GM21723 (cell line): ENCODE measurements around the gene CYP2D6.
"Not testable (repeated sequence)": the region's sequence is repeated elsewhere in the genome, so short reads cannot be mapped to it uniquely, and the experiment has no call there.

Experiments
- ATAC-seq: cut with Tn5 transposase; IDR thresholded peaks from one replicate; pipeline ENCODE4 v1.9.1; 2021; ENCODE audit warnings: mild to moderate bottlenecking, moderate library complexity; ENCODE audit not compliant: unreplicated experiment

The CYP2D6 gene

DNA sequence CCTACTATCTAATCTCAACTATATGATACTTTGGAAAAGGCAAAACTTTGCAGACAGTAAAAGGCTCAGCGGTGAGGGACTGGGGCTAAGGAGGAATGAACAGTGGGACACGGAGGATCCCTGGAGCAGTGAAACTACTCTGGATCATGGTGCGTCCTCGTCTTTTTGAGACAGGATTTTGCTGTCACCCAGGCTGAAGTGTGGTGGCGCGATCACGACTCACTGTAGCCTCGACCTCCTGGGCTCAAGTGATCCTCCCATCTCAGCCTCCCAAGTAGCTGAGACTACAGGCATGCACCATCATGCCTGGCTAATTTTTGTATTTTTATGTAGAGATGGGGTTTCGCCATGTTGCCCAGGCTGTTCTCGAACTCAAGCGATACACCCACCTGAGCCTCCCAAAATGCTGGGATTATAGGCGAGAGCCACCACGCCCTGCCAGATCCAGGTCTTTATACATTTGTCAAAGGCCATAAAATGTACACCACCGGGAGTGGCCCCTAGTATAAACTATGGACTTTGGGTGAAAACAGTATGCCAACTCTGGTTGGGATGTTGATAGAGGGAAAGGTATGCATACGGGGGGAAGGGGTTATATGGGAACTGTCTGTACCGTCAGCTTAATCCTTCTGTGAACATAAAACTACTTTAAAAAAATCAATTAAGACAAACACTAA lies 28.0 kb upstream of the CYP2D6 start:
- no peak for ATAC-seq

DNA sequence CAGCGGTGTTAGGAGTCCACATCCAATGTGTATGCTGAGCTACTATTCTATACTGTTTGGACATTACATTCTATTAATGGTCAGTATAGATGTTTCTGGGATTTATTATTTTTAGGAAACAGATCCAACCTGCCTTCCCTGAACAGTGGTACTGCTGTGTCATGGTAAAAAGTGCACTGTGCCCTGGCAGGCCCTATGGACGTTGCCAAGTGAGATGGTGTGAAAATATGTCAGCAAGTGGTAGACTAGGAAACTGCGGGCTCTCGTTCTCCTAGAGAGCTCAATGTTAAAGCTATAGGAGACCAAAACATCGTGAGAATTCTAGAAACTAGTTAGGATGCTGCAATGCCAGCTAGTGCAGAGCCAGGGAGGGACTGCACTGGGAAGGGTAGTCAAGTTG lies 26.0 kb upstream of the CYP2D6 start:
- ATAC-seq = no peak

DNA sequence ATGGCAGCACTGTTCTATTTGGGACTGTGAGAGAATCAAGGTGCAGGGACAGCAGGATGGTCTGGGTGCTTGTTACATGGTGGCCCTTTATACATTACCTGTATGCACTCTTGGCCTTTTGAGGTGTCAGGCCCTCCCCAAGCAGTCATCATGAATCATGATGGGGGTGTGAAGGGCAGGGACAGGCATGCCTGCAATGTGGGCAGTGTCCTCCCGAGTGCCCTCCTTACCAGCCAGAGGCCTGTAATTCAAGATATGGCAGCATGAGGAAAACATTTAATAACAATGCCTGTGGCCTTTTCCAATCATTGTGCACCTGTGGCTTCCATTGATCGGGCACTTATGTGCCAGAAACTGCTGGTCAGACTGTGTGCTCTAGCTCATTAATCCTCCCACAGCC lies 25.5 kb upstream of the CYP2D6 start:
- ATAC-seq = no peak

DNA sequence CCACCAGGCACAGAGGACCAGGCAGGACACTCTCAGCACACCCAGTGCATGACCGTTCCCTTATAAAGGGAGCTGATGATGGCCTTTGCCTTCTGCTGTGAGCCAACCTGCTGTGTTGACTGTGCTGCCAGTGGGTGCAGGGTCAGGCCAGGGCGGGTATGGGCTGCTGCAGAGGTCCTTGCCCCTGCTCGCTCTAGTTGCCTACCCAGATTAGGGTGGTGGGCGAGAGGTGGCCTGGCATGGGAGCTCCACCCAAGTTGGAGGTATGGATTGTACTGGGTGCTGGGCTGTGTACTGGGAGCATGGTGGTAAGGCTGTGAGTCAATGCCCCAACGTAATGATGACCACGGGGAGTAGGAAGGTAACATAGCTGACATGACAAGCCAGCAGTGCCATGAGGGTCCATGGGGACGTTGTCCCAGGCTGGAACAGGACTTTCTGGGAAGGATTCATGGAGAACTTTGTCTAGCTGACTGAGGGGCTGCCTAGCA lies 24.5 kb upstream of the CYP2D6 start:
- ATAC-seq = no peak

DNA sequence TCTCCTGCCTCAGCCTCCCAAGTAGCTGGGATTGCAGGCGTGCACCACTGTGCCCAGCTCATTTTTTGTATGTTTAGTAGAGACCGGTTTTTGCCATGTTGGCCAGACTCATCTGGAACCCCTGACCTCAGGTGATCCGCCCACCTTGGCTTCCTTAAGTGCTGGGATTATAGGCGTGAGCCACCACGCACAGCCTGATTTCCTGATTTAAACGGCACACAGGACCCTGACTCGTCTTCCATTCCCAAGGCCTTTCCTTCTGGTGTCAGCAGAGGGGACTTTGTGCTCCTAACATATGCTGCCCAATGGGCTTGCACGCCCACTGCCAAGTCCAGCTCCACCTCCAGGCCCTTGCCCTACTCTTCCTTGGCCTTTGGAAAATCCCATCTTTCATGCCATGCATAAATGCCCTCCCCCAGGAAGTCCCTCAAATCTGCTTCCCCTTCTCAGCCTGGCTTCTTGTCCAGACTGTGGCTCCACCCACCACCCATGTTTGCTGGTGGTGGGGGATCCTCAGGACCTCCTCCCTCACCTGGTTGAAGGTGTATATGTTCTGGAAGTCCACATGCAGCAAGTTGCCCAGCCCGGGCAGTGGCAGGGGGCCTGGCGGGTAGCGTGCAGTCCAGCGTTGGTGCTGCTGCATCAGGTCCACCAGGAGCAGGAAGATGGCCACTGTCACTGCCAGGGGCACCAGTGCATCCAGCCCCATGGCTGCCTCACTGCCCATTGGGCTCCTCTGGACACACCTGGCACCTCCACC lies 23.9 kb upstream of the CYP2D6 start:
- ATAC-seq = no peak

DNA sequence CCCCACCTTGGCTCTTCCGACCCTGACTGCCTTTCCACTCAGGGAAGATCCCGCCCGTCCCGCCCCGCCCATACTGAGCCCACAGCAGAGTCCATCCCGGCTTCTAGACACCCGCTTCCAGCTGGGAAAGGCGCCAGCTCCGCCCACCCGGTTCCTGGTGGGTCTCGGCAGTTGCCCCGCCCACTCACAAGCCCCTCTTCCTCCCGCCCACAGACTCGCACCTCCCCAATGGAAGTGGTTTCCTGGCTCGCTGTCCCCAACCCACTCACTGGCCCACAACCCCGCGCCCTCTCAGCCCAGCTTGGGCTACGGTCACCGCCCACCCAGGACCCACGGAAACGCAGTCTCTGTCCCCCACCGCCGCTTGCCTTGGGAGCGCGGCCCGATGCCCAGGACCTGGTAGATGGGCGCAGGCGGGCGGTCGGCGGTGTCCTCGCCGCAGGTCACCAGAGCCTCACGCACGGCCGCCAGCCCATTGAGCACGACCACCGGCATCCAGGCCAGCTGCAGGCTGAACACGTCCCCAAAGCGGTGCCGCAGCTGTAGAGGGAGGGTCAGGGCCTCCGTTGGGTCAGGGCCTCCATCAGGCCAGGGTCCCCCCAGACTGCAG lies 22.2 kb upstream of the CYP2D6 start:
- no peak for ATAC-seq

DNA sequence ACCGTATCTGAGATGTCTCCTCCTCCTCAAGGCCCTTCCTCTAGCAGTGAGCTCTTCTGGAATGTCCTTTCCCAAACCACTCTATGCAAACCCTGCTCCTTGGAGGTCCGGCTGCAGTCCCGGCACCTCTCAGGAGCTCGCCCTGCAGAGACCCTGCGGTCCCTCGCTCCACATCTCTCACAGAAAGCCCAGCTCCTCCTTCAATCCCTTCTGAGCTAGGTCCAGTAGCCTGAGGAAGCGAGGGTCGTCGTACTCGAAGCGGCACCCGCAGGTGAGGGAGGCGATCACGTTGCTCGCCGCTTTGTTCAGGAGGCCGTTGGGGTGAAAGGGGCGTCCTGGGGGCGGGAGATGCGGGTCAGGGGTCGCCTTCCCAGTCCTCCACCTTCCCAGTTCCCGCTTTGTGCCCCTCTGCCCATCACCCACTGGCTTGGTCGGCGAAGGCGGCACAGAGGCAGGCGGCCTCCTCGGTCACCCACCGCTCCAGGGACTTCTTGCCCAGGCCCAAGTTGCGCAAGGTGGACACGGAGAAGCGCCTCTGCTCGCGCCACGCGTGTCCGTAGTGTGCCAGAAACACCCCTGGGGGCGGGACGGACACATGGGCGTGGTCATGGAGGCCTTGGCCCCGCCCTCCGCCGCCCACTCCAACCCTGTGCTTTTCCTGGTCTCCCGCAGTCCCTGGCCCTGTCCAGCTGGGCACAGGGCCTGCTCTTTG lies 21.5 kb upstream of the CYP2D6 start:
- ATAC-seq = no peak

DNA sequence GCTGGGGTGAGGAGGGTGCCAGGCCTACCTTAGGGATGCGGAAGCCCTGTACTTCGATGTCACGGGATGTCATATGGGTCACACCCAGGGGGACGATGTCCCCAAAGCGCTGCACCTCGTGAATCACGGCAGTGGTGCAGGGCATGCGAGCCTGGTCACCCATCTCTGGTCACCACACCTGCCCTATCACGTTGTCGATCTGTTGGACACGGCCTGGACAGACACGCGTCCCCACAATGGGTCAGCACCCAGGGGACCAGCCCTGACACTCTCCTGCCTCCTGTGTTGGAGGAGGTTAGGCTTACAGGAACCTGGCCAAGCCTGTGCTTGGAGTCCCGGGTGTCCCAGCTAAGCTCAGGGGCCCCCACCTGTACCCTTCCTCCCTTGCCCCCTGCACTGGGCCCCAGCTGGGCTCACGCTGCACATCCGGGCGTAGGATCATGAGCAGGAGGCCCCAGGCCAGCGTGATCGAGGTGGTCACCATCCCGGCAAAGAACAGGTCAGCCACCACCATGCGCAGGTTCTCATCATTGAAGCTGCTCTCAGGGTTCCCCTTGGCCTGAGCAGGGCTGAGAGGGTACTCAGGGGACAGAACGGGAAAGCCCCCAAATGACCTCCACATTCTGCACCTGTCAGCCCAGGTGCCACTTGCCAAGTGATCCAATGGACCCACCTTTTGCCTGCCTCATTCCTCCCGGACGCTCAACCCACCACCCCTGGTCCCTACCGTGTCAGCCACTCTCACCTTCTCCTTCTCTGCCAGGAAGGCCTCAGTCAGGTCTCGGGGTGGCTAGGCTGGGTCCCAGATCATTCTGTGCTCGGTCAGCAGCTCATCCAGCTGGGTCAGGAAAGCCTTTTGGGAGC lies 20.3 kb upstream of the CYP2D6 start:
- no peak for ATAC-seq

DNA sequence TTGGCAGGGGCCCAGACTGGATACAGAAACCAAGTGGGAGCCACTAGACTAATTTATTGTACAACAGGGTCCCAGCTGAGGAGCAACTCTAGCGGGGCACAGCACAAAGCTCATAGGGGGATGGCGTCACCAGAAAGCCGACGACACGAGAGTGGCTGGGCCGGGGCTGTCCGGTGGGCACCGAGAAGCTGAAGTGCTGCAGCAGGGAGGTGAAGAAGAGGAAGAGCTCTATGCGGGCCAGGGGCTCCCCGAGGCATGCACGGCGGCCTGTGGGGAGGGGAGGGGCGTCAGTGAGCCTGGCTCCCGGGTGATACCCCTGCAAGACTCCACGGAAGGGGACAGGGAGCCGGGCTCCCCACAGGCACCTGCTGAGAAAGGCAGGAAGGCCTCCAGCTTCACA lies 19.2 kb upstream of the CYP2D6 start:
- not testable (repeated sequence) for ATAC-seq

DNA sequence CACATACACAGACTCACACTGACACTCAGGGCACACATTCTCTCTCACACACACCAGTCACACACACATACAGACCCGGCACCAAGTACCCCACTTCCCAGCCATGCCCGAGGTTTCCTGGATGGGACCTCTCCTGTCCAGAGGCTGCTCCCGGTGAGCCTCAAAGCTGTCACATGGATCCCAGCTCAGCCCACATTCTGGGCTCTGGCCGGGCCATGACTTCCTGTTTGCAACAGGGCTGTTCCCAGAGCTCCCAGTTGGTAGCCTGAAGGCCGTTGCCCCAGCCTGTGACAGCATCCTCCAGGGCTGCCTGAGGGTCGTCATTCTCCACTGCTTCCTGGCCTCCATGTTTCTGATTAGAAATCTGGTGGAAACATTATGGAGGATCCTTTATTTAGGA lies 14.6 kb upstream of the CYP2D6 start:
- no peak for ATAC-seq

DNA sequence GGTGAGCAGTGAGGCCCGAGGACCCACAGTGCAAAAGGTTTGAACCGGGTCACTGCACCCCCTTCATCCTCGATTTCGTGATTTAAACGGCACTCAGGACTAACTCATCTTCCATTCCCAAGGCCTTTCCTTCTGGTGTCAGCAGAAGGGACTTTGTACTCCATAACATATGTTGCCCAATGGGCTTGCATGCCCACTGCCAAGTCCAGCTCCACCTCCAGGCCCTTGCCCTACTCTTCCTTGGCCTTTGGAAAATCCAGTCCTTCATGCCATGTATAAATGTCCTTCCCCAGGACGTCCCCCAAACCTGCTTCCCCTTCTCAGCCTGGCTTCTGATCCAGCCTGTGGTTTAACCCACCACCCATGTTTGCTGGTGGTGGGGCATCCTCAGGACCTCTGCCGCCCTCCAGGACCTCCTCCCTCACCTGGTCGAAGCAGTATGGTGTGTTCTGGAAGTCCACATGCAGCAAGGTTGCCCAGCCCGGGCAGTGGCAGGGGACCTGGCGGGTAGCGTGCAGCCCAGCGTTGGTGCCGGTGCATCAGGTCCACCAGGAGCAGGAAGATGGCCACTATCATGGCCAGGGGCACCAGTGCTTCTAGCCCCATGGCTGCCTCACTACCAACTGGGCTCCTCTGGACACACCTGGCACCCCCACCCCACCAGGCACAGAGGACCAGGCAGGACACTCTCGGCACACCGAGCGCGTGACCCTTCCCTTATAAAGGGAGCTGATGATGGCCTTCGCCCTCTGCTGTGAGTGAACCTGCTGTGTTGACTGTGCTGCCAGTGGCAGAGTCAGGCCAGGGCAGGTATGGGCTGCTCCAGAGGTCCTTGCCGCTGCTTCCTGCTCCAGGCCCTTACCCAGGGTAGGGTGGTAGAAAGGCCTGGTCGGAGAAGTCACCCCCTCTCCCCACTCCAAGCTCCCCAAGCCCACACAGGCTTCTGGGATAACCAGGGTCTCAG lies 13.5 kb upstream of the CYP2D6 start:
- ATAC-seq = not testable (repeated sequence)

DNA sequence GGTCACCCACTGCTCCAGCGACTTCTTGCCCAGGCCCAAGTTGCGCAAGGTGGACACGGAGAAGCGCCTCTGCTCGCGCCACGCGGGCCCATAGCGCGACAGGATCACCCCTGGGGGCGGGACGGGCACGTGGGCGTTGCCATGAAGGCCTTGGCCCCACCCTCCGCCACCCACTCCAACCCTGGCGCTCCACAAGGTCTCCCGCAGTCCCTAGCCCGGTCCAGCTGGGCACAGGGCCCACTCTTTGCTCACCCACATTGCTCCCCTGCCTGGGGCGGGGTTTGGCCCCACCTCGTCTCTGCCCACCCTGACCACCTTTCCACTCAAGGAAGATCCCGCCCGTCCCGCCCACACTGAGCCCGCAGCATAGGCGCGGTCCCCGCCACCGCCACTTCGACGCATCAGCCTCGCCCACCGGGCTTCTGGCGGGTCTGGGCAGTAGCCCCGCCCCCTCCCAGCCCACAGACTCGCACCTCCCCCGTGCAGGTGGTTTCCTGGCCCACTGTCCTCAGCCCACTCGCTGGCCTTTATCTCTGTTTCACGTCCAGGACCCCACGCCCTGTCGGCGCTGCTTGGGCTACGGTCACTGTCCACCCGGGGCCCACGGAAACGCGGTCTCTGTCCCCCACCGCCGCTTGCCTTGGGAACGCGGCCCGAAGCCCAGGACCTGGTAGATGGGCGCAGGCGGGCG lies 12.3 kb upstream of the CYP2D6 start:
- ATAC-seq = no peak

DNA sequence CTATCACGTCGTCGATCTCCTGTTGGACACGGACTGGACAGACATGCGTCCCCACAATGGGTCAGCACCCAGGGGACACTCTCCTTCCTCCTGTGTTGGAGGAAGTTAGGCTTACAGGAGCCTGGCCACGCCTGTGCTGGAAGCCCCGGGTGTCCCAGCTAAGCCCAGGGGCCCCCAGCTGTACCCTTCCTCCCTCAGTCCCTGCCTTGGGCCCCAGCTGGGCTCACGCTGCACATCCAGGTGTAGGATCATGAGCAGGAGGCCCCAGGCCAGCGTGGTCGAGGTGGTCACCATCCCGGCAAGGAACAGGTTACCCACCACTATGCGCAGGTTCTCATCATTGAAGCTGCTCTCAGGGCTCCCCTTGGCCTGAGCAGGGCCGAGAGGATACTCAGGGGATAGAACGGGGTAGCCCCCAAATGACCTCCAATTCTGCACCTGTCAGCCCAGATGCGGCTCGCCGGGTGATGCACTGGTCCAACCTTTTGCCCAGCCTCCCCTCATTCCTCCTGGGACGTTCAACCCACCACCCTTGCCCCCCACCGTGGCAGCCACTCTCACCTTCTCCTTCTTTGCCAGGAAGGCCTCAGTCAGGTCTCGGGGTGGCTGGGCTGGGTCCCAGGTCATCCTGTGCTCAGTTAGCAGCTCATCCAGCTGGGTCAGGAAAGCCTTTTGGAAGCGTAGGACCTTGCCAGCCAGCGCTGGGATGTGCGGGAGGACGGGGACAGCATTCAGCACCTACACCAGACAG lies 10.9 kb upstream of the CYP2D6 start:
- not testable (repeated sequence) for ATAC-seq

DNA sequence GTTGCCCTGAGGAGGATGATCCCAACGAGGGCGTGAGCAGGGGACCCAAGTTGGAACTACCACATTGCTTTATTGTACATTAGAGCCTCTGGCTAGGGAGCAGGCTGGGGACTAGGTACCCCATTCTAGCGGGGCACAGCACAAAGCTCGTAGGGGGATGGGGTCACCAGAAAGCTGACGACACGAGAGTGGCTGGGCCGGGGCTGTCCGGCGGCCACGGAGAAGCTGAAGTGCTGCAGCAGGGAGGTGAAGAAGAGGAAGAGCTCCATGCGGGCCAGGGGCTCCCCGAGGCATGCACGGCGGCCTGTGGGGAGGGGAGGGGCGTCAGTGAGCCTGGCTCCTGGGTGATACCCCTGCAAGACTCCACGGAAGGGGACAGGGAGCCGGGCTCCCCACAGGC lies 9.5 kb upstream of the CYP2D6 start:
- not testable (repeated sequence) for ATAC-seq

DNA sequence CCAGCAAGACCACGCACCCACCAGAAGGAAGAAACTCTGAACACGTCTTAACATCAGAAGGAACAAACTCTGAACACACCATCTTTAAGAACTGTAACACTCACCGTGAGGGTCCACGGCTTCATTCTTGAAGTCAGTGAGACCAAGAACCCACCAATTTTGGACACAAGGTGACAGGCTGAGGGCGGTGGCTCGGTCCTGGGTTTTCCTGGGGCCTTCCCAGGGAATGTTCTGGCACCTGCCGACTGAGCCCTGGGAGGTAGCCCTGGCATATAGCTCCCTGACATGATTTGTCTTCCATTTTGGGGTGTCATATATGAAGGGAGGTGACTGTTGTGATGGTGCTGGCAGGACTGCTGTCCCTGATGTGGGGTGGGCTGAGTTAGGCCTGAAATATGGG lies 8.9 kb upstream of the CYP2D6 start:
- not testable (repeated sequence) for ATAC-seq

DNA sequence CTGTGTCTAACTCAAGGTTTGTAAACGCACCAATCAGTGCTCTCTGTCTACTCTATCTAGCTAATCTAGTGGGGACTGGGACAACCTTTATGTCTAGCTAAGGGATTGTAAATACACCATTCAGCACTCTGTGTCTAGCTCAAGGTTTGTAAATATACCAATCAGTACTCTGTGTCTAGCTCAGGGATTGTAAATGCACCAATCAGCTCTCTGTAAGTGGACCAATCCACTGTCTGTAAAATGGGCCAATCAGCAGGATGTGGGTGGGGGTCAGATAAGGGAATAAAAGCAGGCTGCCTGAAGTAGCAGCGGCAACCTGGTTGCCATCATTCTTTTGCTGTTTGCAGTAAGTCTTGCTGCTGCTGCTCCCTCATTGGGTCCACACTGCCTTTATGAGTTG lies 8.4 kb upstream of the CYP2D6 start:
- no peak for ATAC-seq

DNA sequence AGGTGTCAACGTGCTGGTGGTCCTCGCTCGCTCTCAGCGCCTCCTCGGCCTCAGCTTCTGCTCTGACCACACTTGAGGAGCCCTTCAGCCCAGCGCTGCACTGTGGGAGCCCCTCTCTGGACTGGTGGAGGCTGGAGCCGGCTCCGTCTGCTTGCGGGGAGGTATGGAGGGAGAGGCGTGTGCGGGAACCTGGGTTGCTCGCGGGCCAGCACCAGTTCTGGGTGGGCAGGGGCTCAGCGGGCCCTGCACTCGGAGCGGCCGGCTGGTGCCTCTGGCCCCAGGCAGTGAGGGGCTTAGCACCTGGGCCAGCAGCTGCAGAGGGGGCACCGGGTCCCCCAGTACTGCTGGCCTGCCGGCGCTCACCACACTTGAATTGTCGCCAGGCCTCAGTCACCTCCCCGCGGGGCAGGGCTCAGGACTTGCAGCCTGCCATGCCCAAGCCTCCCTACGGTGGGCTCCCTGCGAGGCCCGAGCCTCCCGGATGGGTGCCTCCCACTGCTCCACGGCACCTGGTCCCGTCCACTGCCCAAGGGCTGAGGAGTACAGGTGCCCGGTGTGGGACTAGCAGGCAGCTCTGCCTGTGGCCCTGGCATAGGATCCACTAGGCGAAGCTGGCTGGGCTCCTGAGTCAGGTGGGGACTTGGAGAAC lies 7.6 kb upstream of the CYP2D6 start:
- ATAC-seq = no peak
